ENCODE measurements around the gene TECPR1.

The TECPR1 gene

DNA sequence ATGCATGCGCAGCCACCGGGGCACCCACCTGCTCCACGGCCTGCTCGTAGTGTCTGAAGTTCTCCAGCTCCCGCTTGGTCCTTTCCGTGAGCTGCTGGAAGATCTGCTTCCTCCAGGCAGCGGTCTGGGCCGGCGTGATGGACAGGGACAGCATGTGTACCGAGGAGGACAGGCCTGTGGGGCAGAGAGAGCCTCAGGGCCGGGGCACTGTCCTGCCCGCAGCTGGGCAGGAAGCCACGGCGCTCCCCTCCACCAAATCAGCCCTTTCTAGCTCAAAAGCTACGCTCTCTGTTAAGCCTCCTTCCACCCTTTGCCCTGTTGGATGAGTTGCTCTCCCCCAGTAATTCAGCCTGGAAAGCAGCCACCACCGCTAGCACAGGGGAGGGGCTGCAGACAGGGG is 19.2 kb downstream of the TECPR1 start:
- Histone ChIP-seq H3K4me1 (ENCODE audit: control insufficient read depth, insufficient read depth, low read length) (no peaks in the 10 kb centered on the region), H3K36me3 (ENCODE audit: control insufficient read depth in 2 of 2, insufficient read depth in 2 of 2, low read length in 2 of 2) (peaks cover 2 to 8% of the 10 kb centered on the region in 2 donors), H3K9ac (ENCODE audit: low read length in 2 of 2) (no peak overlapping the region), H3K9me3 (ENCODE audit: control insufficient read depth in 2 of 2, low read length in 2 of 2) (no peaks in the 10 kb centered on the region), H3K27me3 (ENCODE audit: control insufficient read depth in 1 of 2, insufficient read depth in 2 of 2, low read length in 2 of 2) (no peaks in the 10 kb centered on the region), H3K4me3 (ENCODE audit: low read length in 2 of 2) (no peak overlapping the region), H3K27ac (ENCODE audit: low read length) (no peak overlapping the region)

DNA sequence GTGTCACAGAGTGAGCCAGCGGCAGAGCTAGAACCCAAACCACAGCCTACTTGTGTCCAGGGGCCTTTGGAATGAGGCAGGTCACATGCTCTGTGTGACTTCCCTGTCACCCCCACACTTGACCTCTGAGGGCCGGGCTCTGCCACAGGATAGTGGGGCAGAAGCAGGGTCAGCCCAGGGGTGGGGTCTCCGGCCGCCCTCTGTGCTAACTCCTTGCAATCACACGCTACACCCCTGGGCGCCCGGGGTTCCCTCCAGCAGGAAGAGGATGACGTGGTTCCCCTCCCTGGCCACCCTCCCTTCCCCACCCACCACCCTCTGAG is 19.8 kb downstream of the TECPR1 start:
- no peaks in the 10 kb centered on the region for H3K27me3 ChIP-seq (ENCODE audit: control insufficient read depth in 1 of 2, insufficient read depth in 2 of 2, low read length in 2 of 2)
- H3K36me3 ChIP-seq (ENCODE audit: control insufficient read depth in 2 of 2, insufficient read depth in 2 of 2, low read length in 2 of 2): peaks cover 2 to 8% of the 10 kb centered on the region in 2 donors
- H3K9me3 ChIP-seq (ENCODE audit: control insufficient read depth in 2 of 2, low read length in 2 of 2): no peaks in the 10 kb centered on the region
- H3K4me3 ChIP-seq (ENCODE audit: low read length in 2 of 2): no peak overlapping the region
- H3K27ac ChIP-seq (ENCODE audit: low read length): no peak overlapping the region
- H3K4me1 ChIP-seq (ENCODE audit: control insufficient read depth, insufficient read depth, low read length): no peaks in the 10 kb centered on the region
- no peak overlapping the region for H3K9ac ChIP-seq (ENCODE audit: low read length in 2 of 2)

DNA sequence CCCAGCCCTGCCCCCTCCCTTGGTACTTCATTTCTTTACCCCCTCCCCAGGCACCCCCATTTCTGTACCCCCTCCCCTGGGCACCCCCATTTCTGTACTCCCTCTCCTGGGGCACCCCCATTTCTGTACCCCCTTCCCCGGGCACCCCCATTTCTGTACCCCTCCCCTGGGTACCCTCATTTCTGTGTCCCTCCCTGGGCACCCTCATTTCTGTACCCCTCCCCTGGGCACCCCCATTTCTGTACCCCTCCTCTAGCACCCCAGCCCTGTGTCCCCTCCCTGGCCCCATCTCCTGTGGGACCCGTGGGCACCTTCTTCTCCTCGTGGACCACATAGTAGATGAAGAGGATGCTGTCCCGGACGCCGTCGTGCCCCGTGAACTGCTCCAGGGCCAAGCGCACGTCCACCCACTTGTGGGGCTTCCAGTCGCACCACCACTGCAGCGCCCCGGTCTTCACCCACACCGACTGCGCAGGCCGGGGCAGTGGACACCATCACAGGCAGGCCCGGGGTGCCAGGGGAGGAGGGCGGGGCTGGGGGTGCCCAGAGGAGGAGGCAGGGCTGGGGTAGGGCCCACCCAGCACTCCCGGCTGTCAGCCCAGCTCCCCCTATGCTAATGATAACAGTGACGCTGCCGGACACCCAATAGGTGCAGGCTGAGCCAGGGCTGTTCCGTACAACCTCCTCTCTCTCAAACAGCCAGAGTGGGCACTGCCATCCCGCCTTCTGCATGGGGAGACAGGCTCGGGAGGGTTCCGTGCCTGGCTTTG is 20.4 kb downstream of the TECPR1 start:
- H3K4me3 ChIP-seq (ENCODE audit: low read length in 2 of 2): no peak overlapping the region
- no peaks in the 10 kb centered on the region for H3K27me3 ChIP-seq (ENCODE audit: control insufficient read depth in 1 of 2, insufficient read depth in 2 of 2, low read length in 2 of 2)
- no peaks in the 10 kb centered on the region for H3K4me1 ChIP-seq (ENCODE audit: control insufficient read depth, insufficient read depth, low read length)
- no peaks in the 10 kb centered on the region for H3K9me3 ChIP-seq (ENCODE audit: control insufficient read depth in 2 of 2, low read length in 2 of 2)
- H3K9ac ChIP-seq (ENCODE audit: low read length in 2 of 2): no peak overlapping the region
- H3K36me3 ChIP-seq (ENCODE audit: control insufficient read depth in 2 of 2, insufficient read depth in 2 of 2, low read length in 2 of 2): peaks cover 2 to 8% of the 10 kb centered on the region in 2 donors
- no peak overlapping the region for H3K27ac ChIP-seq (ENCODE audit: low read length)

DNA sequence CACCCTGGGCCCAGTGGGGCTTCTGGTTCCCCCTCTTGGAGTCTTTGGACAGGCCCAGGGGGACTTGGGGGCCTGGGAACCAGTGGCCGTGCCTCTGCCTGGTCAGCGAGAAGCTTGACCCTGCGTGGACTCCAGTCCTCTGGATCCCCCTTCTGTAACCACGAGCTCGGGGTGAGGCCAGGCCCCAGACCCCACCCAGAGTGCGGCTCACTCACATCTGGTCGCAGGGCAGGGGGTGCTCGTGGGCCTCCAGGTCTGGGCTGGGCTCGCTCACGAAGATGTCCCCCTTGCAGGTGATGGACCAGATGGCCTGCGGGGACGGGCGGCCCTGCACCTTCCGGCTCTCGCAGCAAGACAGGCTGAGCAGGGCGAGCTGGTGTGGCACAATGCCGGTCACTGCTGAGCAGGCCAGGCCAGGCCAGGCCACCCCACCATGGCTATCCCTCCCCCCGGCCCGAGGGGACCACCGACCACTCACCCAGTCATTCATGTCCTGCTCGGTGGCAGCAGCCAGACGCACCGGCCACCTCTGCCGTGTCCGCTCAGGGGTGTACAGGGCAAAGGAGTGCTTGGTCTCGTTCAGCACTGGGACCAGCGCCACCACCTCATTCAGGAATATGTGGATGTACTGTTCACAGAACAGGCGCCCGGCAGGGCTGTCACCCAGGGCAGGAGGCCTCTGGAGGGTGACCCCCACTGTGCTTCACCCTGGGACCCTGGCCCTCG is 21.1 kb downstream of the TECPR1 start:
- no peaks in the 10 kb centered on the region for H3K9me3 ChIP-seq (ENCODE audit: control insufficient read depth in 2 of 2, low read length in 2 of 2)
- H3K27me3 ChIP-seq (ENCODE audit: control insufficient read depth in 1 of 2, insufficient read depth in 2 of 2, low read length in 2 of 2): no peaks in the 10 kb centered on the region
- no peaks in the 10 kb centered on the region for H3K4me1 ChIP-seq (ENCODE audit: control insufficient read depth, insufficient read depth, low read length)
- H3K4me3 ChIP-seq (ENCODE audit: low read length in 2 of 2): no peak overlapping the region
- H3K9ac ChIP-seq (ENCODE audit: low read length in 2 of 2): no peak overlapping the region
- H3K36me3 ChIP-seq (ENCODE audit: control insufficient read depth in 2 of 2, insufficient read depth in 2 of 2, low read length in 2 of 2): peaks cover 2 to 9% of the 10 kb centered on the region in 2 donors
- H3K27ac ChIP-seq (ENCODE audit: low read length): no peak overlapping the region

DNA sequence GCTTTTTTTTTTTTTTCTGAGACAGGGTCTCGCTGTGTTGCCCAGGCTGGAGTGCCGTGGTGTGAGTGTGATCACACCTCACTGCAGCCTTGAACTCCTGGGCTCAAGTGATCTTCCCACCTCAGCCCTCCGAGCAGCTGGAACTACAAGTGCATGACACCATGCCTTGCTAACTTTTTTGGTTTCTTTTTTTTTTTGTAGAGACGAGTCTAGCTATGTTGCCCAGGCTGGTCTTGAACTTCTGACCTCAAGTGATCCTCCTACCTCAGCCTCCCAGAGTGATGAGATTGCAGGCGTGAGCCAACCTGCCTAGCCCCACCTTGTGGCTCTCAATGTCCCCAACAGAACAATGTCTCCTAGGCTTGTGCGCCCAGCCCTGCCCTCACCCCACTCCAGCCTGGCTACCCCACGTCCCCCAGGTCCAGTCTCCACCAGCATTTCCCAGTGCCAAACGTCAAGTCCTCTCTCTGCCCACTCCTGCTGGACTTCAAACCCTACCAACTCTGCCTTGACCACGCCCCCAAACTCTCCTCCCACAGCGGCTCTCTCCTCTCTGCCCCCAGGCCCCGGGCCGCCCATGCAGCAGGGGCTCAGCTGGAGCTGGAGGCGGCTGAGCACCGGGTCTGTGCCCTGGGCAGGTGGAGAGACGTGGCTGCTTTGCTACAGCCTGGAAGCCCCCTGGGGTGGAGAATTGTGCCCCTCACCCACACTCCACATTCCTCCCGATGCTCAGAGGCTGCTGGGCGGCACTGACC is 21.9 kb downstream of the TECPR1 start:
- Histone ChIP-seq H3K4me3 (ENCODE audit: low read length in 2 of 2) (no peak overlapping the region), H3K27me3 (ENCODE audit: control insufficient read depth in 1 of 2, insufficient read depth in 2 of 2, low read length in 2 of 2) (no peaks in the 10 kb centered on the region), H3K9me3 (ENCODE audit: control insufficient read depth in 2 of 2, low read length in 2 of 2) (no peaks in the 10 kb centered on the region), H3K36me3 (ENCODE audit: control insufficient read depth in 2 of 2, insufficient read depth in 2 of 2, low read length in 2 of 2) (peaks cover 2 to 13% of the 10 kb centered on the region in 2 donors), H3K9ac (ENCODE audit: low read length in 2 of 2) (no peak overlapping the region), H3K4me1 (ENCODE audit: control insufficient read depth, insufficient read depth, low read length) (no peaks in the 10 kb centered on the region), H3K27ac (ENCODE audit: low read length) (no peak overlapping the region)

DNA sequence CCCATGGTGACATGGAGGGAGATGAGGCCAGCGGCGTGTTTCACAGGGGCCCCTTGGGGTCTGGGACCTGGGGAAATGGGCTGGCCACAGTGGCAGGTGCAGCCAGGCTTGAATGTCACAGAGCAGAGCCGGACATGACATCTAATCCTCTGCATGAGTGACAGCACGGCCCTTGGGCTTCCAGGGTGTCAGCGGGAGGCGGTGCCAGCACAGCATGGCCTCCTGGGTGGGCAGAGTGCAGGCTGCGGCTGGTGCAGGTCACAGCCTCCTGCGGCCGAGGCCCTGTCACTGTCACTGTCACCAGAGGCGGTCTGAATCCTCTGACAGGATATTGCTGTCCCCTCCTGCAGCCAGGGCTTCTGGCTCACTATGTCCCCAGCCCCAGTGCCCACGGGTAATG is 22.6 kb downstream of the TECPR1 start:
- no peak overlapping the region for H3K9ac ChIP-seq (ENCODE audit: low read length in 2 of 2)
- no peaks in the 10 kb centered on the region for H3K4me1 ChIP-seq (ENCODE audit: control insufficient read depth, insufficient read depth, low read length)
- no peak overlapping the region for H3K27ac ChIP-seq (ENCODE audit: low read length)

DNA sequence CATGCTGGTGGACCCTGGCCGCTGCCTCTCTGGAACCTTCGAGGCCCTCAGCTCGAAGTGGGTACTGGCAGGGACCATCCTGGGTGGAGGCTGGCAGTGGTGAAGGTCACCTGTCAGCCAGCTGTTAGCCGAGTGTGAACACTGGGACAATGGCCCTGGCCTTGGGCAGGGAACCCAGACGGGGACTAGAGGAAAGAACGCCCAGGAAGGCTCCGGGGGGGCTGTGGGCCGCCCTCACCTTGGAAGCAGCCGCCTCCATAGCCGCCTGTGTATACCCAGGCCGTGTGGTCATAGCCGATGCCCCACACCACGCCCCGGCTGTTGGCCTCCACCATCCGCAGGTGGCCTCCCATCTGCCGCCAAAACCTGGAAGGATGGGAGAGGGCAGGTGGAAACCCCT is 23.2 kb downstream of the TECPR1 start:
- H3K36me3 ChIP-seq (ENCODE audit: control insufficient read depth in 2 of 2, insufficient read depth in 2 of 2, low read length in 2 of 2): peaks cover 2 to 13% of the 10 kb centered on the region in 2 donors
- H3K9me3 ChIP-seq (ENCODE audit: control insufficient read depth in 2 of 2, low read length in 2 of 2): no peaks in the 10 kb centered on the region
- H3K9ac ChIP-seq (ENCODE audit: low read length in 2 of 2): no peak overlapping the region
- no peaks in the 10 kb centered on the region for H3K4me1 ChIP-seq (ENCODE audit: control insufficient read depth, insufficient read depth, low read length)
- H3K4me3 ChIP-seq (ENCODE audit: low read length in 2 of 2): no peak overlapping the region
- no peak overlapping the region for H3K27ac ChIP-seq (ENCODE audit: low read length)
- H3K27me3 ChIP-seq (ENCODE audit: control insufficient read depth in 1 of 2, insufficient read depth in 2 of 2, low read length in 2 of 2): no peaks in the 10 kb centered on the region

More for the DNA sequence above, 22.6 kb downstream of the TECPR1 start:
- Histone ChIP-seq H3K36me3 (ENCODE audit: control insufficient read depth in 2 of 2, insufficient read depth in 2 of 2, low read length in 2 of 2) (peaks cover 2 to 13% of the 10 kb centered on the region in 2 donors), H3K9me3 (ENCODE audit: control insufficient read depth in 2 of 2, low read length in 2 of 2) (no peaks in the 10 kb centered on the region), H3K4me3 (ENCODE audit: low read length in 2 of 2) (no peak overlapping the region), H3K27me3 (ENCODE audit: control insufficient read depth in 1 of 2, insufficient read depth in 2 of 2, low read length in 2 of 2) (no peaks in the 10 kb centered on the region)

DNA sequence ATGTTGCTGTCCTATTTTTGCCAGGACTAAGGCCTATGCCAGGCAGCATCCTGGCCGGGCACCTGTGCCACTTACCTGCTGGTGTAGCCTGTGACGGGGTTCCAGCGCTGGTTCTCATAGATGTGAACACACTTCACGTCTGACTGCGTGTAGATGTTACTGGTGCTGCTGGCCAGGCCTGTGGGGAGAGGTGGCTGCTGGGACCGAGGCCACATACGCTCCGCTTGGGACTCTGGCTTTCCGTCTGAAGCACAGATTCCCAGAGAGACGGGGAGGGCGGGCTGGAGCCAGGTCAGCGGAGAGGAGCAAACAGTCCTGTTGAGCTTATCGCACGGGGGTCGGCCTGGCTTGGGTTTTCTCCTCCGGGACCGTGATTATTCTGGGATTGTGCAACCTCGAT is 24.1 kb downstream of the TECPR1 start:
- Histone ChIP-seq H3K4me1 (ENCODE audit: control insufficient read depth, insufficient read depth, low read length) (no peaks in the 10 kb centered on the region), H3K27ac (ENCODE audit: low read length) (no peak overlapping the region)

DNA sequence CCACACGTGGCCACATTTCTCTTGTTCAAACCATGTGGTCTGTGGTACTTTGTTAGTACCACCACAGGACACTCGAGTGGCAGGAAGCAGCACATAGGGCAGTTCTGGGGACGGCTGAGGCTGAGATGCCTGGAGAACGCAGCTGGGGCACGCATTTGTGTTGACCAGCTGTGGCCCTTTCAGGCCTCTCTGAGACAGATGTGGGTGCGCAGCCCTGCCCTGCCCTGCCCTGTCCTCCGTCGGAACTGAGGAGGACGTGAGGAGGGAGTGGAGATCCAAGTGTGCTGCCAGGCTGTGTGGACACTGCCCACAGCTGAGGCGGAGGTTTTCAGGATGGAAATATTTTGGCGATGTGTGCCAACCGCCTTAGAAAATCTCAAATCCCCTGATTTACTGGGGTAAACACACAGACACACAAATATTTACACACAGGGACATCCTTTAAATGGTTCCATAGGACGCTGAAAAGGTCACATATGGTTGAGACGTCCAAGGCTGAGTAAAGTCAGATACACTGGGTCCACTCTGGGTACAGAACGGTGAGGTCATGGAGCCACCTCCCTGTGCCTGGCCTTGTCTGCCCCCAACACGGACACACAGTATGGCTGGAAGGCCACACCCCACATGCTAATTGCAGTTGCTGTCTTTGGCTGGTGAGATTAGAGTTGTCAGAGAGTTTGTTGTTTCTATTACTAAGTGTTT is 26.0 kb downstream of the TECPR1 start:
- peaks cover 2 to 15% of the 10 kb centered on the region in 2 donors for H3K36me3 ChIP-seq (ENCODE audit: control insufficient read depth in 2 of 2, insufficient read depth in 2 of 2, low read length in 2 of 2)
- H3K4me3 ChIP-seq (ENCODE audit: low read length in 2 of 2): no peak overlapping the region
- H3K27ac ChIP-seq (ENCODE audit: low read length): no peak overlapping the region
- H3K4me1 ChIP-seq (ENCODE audit: control insufficient read depth, insufficient read depth, low read length): no peaks in the 10 kb centered on the region
- no peaks in the 10 kb centered on the region for H3K27me3 ChIP-seq (ENCODE audit: control insufficient read depth in 1 of 2, insufficient read depth in 2 of 2, low read length in 2 of 2)
- H3K9me3 ChIP-seq (ENCODE audit: control insufficient read depth in 2 of 2, low read length in 2 of 2): no peaks in the 10 kb centered on the region
- no peak overlapping the region for H3K9ac ChIP-seq (ENCODE audit: low read length in 2 of 2)

More for the DNA sequence above, 24.1 kb downstream of the TECPR1 start:
- H3K36me3 ChIP-seq (ENCODE audit: control insufficient read depth in 2 of 2, insufficient read depth in 2 of 2, low read length in 2 of 2): peaks cover 2 to 13% of the 10 kb centered on the region in 2 donors
- H3K9ac ChIP-seq (ENCODE audit: low read length in 2 of 2): no peak overlapping the region
- H3K4me3 ChIP-seq (ENCODE audit: low read length in 2 of 2): no peak overlapping the region
- H3K9me3 ChIP-seq (ENCODE audit: control insufficient read depth in 2 of 2, low read length in 2 of 2): no peaks in the 10 kb centered on the region
- H3K27me3 ChIP-seq (ENCODE audit: control insufficient read depth in 1 of 2, insufficient read depth in 2 of 2, low read length in 2 of 2): no peaks in the 10 kb centered on the region

DNA sequence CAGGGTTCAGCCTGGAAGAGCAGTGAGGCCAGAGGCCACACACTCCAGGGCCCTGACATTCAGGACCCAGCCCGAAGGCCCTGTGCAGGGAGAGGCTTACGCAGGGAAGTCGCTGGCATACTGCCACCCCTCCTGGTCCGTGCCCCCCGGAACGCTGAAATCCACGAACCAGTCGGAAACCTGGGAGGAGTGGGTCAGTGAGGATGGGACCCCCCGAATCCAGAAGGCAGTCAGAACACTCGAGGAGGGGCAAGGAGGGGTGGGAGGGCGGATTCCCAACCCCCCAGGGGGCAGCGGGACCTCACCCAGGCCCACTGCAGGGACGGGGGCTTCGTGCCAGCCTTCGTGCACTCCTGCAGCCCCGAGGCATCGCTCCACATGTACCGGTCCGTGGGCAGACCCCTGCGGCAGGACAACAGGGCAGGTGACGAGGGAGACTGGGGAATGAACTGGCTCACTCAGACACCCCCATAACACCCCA is 27.3 kb downstream of the TECPR1 start:
- Histone ChIP-seq H3K36me3 (ENCODE audit: control insufficient read depth in 2 of 2, insufficient read depth in 2 of 2, low read length in 2 of 2) (peaks cover 2 to 11% of the 10 kb centered on the region in 2 donors), H3K9ac (ENCODE audit: low read length in 2 of 2) (no peak overlapping the region), H3K4me1 (ENCODE audit: control insufficient read depth, insufficient read depth, low read length) (no peaks in the 10 kb centered on the region), H3K4me3 (ENCODE audit: low read length in 2 of 2) (no peak overlapping the region), H3K9me3 (ENCODE audit: control insufficient read depth in 2 of 2, low read length in 2 of 2) (no peaks in the 10 kb centered on the region), H3K27me3 (ENCODE audit: control insufficient read depth in 1 of 2, insufficient read depth in 2 of 2, low read length in 2 of 2) (no peaks in the 10 kb centered on the region), H3K27ac (ENCODE audit: low read length) (no peak overlapping the region)
